SK-N-SH (cell line): ENCODE results near the gene TRAF4.

ENCODE experiments used
- CHD2 ChIP-seq: fragments of 150-350 bp; IDR thresholded peaks from 2 replicates; pipeline ENCODE4 v1.6.1; 2018; ENCODE audit warnings: low read length; ENCODE audit not compliant: partially characterized antibody
- EZH2phosphoT487 ChIP-seq: fragments of 200-600 bp; sonication (generic); IDR thresholded peaks from 2 replicates; pipeline ENCODE4 v1.6.1; 2017; ENCODE audit warnings: low read depth, mixed run types, mild to moderate bottlenecking, antibody characterized with exemption, moderate library complexity, borderline replicate concordance
- MXI1 ChIP-seq: IDR thresholded peaks from 2 replicates; pipeline ENCODE4 v1.6.1; 2012; ENCODE audit warnings: mild to moderate bottlenecking, low read depth, low read length, improper control_type of control experiment
- RAD21 ChIP-seq: IDR thresholded peaks from 2 replicates; pipeline ENCODE4 v1.6.1; 2012; ENCODE audit warnings: mild to moderate bottlenecking, low read length
- TCF12 ChIP-seq: IDR thresholded peaks from 2 replicates; pipeline ENCODE4 v1.4.0; 2012
- YY1 ChIP-seq: IDR thresholded peaks from 2 replicates; pipeline ENCODE4 v1.4.0; 2012; ENCODE audit warnings: low read depth, mild to moderate bottlenecking
- TF ChIP-seq, protein P1 (sequence below): fragments of 200-600 bp; sonication (generic); IDR thresholded peaks from 2 replicates; pipeline ENCODE4 v1.6.1; 2017; ENCODE audit warnings: antibody characterized with exemption, mild to moderate bottlenecking, moderate library complexity
- TF ChIP-seq, protein P2 (sequence below): IDR thresholded peaks from 2 replicates; pipeline ENCODE4 v1.4.0; 2012; ENCODE audit warnings: low read depth
- TF ChIP-seq, protein P3 (sequence below): fragments of 150-350 bp; IDR thresholded peaks from 2 replicates; pipeline ENCODE4 v1.6.1; 2017; ENCODE audit warnings: antibody characterized with exemption, low read length, low read depth, borderline replicate concordance

DNA sequence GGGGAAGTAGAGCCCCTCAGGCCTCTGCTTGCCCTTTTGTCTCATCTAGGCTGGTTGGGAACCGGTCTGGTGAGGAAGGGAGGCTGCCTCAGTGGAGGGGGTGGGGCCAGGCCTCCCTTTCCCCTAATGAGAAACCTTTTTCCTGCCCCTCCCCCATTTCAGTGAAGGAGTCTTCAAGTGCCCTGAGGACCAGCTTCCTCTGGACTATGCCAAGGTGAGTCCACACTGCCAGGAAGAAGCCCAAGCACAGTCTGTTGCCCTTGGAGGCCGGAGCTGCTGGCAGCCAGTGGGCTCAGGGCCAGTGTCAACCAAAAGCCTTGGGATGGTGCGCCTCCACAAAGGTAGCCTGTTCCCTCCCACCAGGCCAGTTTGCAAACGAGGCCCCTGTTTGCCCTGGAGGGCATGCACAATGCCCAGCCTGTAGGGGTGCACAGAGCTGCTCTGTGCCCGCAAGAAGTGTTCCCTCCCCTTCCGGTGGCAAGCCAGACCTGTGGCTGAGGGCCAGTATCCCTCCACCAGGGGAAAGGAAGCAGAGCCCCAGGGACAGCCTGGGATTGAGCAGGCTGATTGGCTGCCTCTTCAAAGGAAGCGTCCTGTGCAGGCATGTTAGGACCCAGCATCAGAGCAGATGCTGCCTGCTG, 3.4 kb downstream of the TRAF4 start:
- TF ChIP-seq, protein P1, sequence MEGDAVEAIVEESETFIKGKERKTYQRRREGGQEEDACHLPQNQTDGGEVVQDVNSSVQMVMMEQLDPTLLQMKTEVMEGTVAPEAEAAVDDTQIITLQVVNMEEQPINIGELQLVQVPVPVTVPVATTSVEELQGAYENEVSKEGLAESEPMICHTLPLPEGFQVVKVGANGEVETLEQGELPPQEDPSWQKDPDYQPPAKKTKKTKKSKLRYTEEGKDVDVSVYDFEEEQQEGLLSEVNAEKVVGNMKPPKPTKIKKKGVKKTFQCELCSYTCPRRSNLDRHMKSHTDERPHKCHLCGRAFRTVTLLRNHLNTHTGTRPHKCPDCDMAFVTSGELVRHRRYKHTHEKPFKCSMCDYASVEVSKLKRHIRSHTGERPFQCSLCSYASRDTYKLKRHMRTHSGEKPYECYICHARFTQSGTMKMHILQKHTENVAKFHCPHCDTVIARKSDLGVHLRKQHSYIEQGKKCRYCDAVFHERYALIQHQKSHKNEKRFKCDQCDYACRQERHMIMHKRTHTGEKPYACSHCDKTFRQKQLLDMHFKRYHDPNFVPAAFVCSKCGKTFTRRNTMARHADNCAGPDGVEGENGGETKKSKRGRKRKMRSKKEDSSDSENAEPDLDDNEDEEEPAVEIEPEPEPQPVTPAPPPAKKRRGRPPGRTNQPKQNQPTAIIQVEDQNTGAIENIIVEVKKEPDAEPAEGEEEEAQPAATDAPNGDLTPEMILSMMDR = no peak
- TF ChIP-seq, protein P2, sequence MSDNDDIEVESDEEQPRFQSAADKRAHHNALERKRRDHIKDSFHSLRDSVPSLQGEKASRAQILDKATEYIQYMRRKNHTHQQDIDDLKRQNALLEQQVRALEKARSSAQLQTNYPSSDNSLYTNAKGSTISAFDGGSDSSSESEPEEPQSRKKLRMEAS = no peak
- TF ChIP-seq RAD21 (no peak), YY1 (no peak), EZH2phosphoT487 (no peak), TCF12 (no peak), CHD2 (no peak), MXI1 (no peak)
- TF ChIP-seq, protein P3, sequence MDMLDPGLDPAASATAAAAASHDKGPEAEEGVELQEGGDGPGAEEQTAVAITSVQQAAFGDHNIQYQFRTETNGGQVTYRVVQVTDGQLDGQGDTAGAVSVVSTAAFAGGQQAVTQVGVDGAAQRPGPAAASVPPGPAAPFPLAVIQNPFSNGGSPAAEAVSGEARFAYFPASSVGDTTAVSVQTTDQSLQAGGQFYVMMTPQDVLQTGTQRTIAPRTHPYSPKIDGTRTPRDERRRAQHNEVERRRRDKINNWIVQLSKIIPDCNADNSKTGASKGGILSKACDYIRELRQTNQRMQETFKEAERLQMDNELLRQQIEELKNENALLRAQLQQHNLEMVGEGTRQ = no peak
